HG03103 (cell line): ENCODE data around the gene COL4A4.

Experiments used
- ATAC-seq: cut with Tn5 transposase; IDR thresholded peaks from one replicate; pipeline ENCODE4 v1.9.1; 2021; ENCODE audit warnings: low read depth; ENCODE audit not compliant: unreplicated experiment

The COL4A4 gene

GRCh38 chr2:226991663-226992062 is 172.3 kb downstream of the COL4A4 start:
- ATAC-seq: no peak

- no peak for ATAC-seq
Observed at GRCh38 chr2:226985583-226985946, 178.4 kb downstream of the COL4A4 start.

- ATAC-seq: peak; percentile 98
Observed at GRCh38 chr2:226984750-226985582, 179.0 kb downstream of the COL4A4 start.

- ATAC-seq: peak; percentile 2
Observed at GRCh38 chr2:226983895-226984749, 179.9 kb downstream of the COL4A4 start.

- ATAC-seq: no peak
Observed at GRCh38 chr2:226981791-226982326, 182.1 kb downstream of the COL4A4 start.

- no peak for ATAC-seq
Observed at GRCh38 chr2:226979004-226979403, 185.0 kb downstream of the COL4A4 start.

- no peak for ATAC-seq
Observed at GRCh38 chr2:226978300-226978699, 185.7 kb downstream of the COL4A4 start.

GRCh38 chr2:226977775-226978190 is 186.2 kb downstream of the COL4A4 start:
- no peak for ATAC-seq

- ATAC-seq: no peak
Observed at GRCh38 chr2:226973816-226974215, 190.2 kb downstream of the COL4A4 start.

- no peak for ATAC-seq
Observed at GRCh38 chr2:226971770-226972169, 192.2 kb downstream of the COL4A4 start.

- peak; percentile 50 for ATAC-seq
Observed at GRCh38 chr2:226971084-226971483, 192.9 kb downstream of the COL4A4 start.

- peak; percentile 51 for ATAC-seq
Observed at GRCh38 chr2:226970362-226970761, 193.6 kb downstream of the COL4A4 start.

GRCh38 chr2:226969417-226970080 is 194.5 kb downstream of the COL4A4 start:
- no peak for ATAC-seq

- ATAC-seq: no peak
Observed at GRCh38 chr2:226965376-226965775, 198.6 kb downstream of the COL4A4 start.

- ATAC-seq: no peak
Observed at GRCh38 chr2:226963528-226963927, 200.5 kb downstream of the COL4A4 start.

GRCh38 chr2:226962176-226962773 is 201.7 kb downstream of the COL4A4 start:
- ATAC-seq: no peak

GRCh38 chr2:226959418-226959817 is 204.6 kb downstream of the COL4A4 start:
- no peak for ATAC-seq

GRCh38 chr2:226956659-226957058 is 207.3 kb downstream of the COL4A4 start:
- no peak for ATAC-seq

- no peak for ATAC-seq
Observed at GRCh38 chr2:226953826-226954225, 210.2 kb downstream of the COL4A4 start.

- ATAC-seq: no peak
Observed at GRCh38 chr2:226953206-226953605, 210.8 kb downstream of the COL4A4 start.
